K562 (cell line): ENCODE results near the gene PHLDB2. TPM values are rescaled to one million over a fixed set of nuclear protein-coding genes. Genes with fewer than 3 reads are reported as not detected.

Experiments
- HINFP ChIP-seq: fragments of 450-650 bp; conservative IDR thresholded peaks from 2 replicates; pipeline ENCODE4 v1.6.1; 2016; ENCODE audit warnings: missing genetic modification characterization, low read depth, mild to moderate bottlenecking, control low read depth, missing compliant biosample characterization
- JUN ChIP-seq, 2 experiments: sonication (generic) in 1 of 2; formaldehyde crosslinking in 1 of 2; IDR thresholded peaks; 2 replicates each; pipeline versions ENCODE4 v1.6.1 to v1.8.0; 2012 to 2022; ENCODE audit warnings: borderline replicate concordance in 2 of 2, mild to moderate bottlenecking in 2 of 2, improper control_type of control experiment in 1 of 2, low read depth in 1 of 2, low read length in 1 of 2, missing genetic modification reagents in 1 of 2
- KLF16 ChIP-seq: IDR thresholded peaks from 2 replicates; pipeline ENCODE4 v1.6.1; 2016; ENCODE audit warnings: antibody characterized with exemption
- MEF2D ChIP-seq: conservative IDR thresholded peaks from 2 replicates; pipeline ENCODE4 v1.6.1; 2016; ENCODE audit warnings: low read depth, missing genetic modification characterization, missing compliant biosample characterization
- MYC ChIP-seq, 2 experiments: fragments of 250-450 bp in 1 of 2; sonication (Bioruptor Pico) in 1 of 2; IDR thresholded peaks; 2 replicates each; pipeline versions ENCODE4 v1.5.1 to v1.6.1; 2012 to 2021; ENCODE audit warnings: low read depth in 2 of 2, borderline replicate concordance in 1 of 2, improper control_type of control experiment in 1 of 2, low read length in 1 of 2, mild to moderate bottlenecking in 1 of 2, moderate library complexity in 1 of 2
- NFATC3 ChIP-seq: fragments of 450-650 bp; IDR thresholded peaks from 2 replicates; pipeline ENCODE4 v1.6.1; 2017; ENCODE audit warnings: mild to moderate bottlenecking
- ZBTB12 ChIP-seq: fragments of 250-450 bp; sonication (Bioruptor Pico); IDR thresholded peaks from 2 replicates; pipeline ENCODE4 v1.4.0; 2020
- ZNF224 ChIP-seq: sonication (generic); formaldehyde crosslinking; IDR thresholded peaks from 2 replicates; pipeline ENCODE4 v1.8.0; 2022; ENCODE audit warnings: mild to moderate bottlenecking, missing genetic modification reagents
- polyA plus RNA-seq, 8 experiments: library from polyadenylated mRNA; depleted of rRNA in 4 of 8; stranded (reverse) in 5 of 8; unstranded in 3 of 8; fragments of >200 nt; fragmentation: Nextera tagmentation in 2 of 8; fragmentation: Illumina TruSeq in 1 of 8; extraction: Ambion mirVana in 2 of 8; extraction: Trizol in 1 of 8; gene quantifications; 2 replicates each; pipeline versions ENCODE4 v1.2.1 to v1.2.3, GENCODE V29; 2011 to 2014; ENCODE audit warnings: inconsistent platforms in 1 of 8, missing spikeins in 1 of 8
- total RNA-seq, 7 experiments: library from RNA; depleted of rRNA in 6 of 7; stranded (reverse); fragments of >200 nt in 6 of 7; fragmentation: Illumina TruSeq in 2 of 7; extraction: Trizol in 2 of 7; gene quantifications; 2 replicates each; pipeline versions ENCODE4 v1.2.1 to v1.2.3, GENCODE V29; 2011 to 2021; ENCODE audit warnings: low replicate concordance in 1 of 7
- TF ChIP-seq, protein P1 (sequence below): fragments of 250-450 bp; sonication (Bioruptor Pico); IDR thresholded peaks from 2 replicates; pipeline ENCODE4 v1.5.0; 2022; ENCODE audit warnings: mild to moderate bottlenecking

The PHLDB2 gene
- total and polyA plus RNA-seq, 9 of the 15 experiments (the other 6 are each of a cell fraction or from before 2014, with no cell fraction given) = 0.04 TPM; not detected in 8

- TF ChIP-seq JUN (IDR thresholded peaks at IDR 0.05; ENCODE audit: borderline replicate concordance, low read depth, low read length) (no peak), JUN (CRISPR knock-in tag; IDR thresholded peaks at IDR 0.05; ENCODE audit: borderline replicate concordance) (no peak), HINFP (tag) (no peak), ZBTB12 (CRISPR knock-in tag) (no peak), MEF2D (tag) (no peak), NFATC3 (no peak), MYC (IDR thresholded peaks at IDR 0.05; ENCODE audit: low read depth, low read length) (no peak), MYC (CRISPR knock-in tag; IDR thresholded peaks at IDR 0.05; ENCODE audit: borderline replicate concordance, low read depth) (no peak), ZNF224 (CRISPR knock-in tag) (no peak), KLF16 (no peak)
- TF ChIP-seq, protein P1, sequence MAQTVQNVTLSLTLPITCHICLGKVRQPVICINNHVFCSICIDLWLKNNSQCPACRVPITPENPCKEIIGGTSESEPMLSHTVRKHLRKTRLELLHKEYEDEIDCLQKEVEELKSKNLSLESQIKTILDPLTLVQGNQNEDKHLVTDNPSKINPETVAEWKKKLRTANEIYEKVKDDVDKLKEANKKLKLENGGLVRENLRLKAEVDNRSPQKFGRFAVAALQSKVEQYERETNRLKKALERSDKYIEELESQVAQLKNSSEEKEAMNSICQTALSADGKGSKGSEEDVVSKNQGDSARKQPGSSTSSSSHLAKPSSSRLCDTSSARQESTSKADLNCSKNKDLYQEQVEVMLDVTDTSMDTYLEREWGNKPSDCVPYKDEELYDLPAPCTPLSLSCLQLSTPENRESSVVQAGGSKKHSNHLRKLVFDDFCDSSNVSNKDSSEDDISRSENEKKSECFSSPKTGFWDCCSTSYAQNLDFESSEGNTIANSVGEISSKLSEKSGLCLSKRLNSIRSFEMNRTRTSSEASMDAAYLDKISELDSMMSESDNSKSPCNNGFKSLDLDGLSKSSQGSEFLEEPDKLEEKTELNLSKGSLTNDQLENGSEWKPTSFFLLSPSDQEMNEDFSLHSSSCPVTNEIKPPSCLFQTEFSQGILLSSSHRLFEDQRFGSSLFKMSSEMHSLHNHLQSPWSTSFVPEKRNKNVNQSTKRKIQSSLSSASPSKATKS (CRISPR knock-in tag) = no peak
These were observed 139.8 kb downstream of the PHLDB2 start, which contains the start of gene TAGLN3 (continued) for GRCh38 chr3:111998636-111999483.
